HG02884 (cell line): ENCODE measurements around the gene STAC3.

ENCODE experiments used
- ATAC-seq: cut with Tn5 transposase; IDR thresholded peaks from one replicate; pipeline ENCODE4 v1.9.1; 2021; ENCODE audit warnings: mild to moderate bottlenecking, moderate library complexity; ENCODE audit not compliant: unreplicated experiment

Gene STAC3

GRCh38 chr12:57211791-57212700 lies 38.9 kb downstream of the STAC3 start:
- no peak for ATAC-seq

GRCh38 chr12:57210926-57211692 lies 39.9 kb downstream of the STAC3 start:
- no peak for ATAC-seq

- ATAC-seq = no peak
Observed at GRCh38 chr12:57210461-57210860, 40.5 kb downstream of the STAC3 start.

GRCh38 chr12:57209916-57210315 lies 41.1 kb downstream of the STAC3 start:
- ATAC-seq = no peak

- ATAC-seq = no peak
Observed at GRCh38 chr12:57208631-57209282, 42.2 kb downstream of the STAC3 start.

GRCh38 chr12:57207731-57208630 lies 43.0 kb downstream of the STAC3 start:
- no peak for ATAC-seq

GRCh38 chr12:57205931-57206330 lies 45.1 kb downstream of the STAC3 start:
- no peak for ATAC-seq

GRCh38 chr12:57205186-57205585 lies 45.8 kb downstream of the STAC3 start:
- no peak for ATAC-seq

GRCh38 chr12:57204454-57204853 lies 46.5 kb downstream of the STAC3 start:
- ATAC-seq = no peak

- ATAC-seq = no peak
Observed at GRCh38 chr12:57203791-57204190, 47.2 kb downstream of the STAC3 start.

- ATAC-seq = no peak
Observed at GRCh38 chr12:57203201-57203600, 47.8 kb downstream of the STAC3 start.

- ATAC-seq = no peak
Observed at GRCh38 chr12:57202321-57202720, 48.7 kb downstream of the STAC3 start.

- ATAC-seq = no peak
Observed at GRCh38 chr12:57201631-57202030, 49.4 kb downstream of the STAC3 start.

GRCh38 chr12:57201219-57201618 lies 49.8 kb downstream of the STAC3 start:
- no peak for ATAC-seq

- no peak for ATAC-seq
Observed at GRCh38 chr12:57200497-57200896, 50.5 kb downstream of the STAC3 start.

- no peak for ATAC-seq
Observed at GRCh38 chr12:57199191-57199590, 51.8 kb downstream of the STAC3 start.

GRCh38 chr12:57198329-57198728 lies 52.7 kb downstream of the STAC3 start:
- no peak for ATAC-seq

- no peak for ATAC-seq
Observed at GRCh38 chr12:57196956-57197355, 54.0 kb downstream of the STAC3 start.

- ATAC-seq = no peak
Observed at GRCh38 chr12:57196439-57196838, 54.5 kb downstream of the STAC3 start.

- ATAC-seq = no peak
Observed at GRCh38 chr12:57195611-57196371, 55.2 kb downstream of the STAC3 start.
